ENCODE measurements around the gene RAD23B.
A peak's percentile ranks its signal among the peaks of the same experiment; 100 is the strongest.
"Not testable (repeated sequence)": the region's sequence is repeated elsewhere in the genome, so short reads cannot be mapped to it uniquely, and the experiment has no call there.

Gene RAD23B

DNA sequence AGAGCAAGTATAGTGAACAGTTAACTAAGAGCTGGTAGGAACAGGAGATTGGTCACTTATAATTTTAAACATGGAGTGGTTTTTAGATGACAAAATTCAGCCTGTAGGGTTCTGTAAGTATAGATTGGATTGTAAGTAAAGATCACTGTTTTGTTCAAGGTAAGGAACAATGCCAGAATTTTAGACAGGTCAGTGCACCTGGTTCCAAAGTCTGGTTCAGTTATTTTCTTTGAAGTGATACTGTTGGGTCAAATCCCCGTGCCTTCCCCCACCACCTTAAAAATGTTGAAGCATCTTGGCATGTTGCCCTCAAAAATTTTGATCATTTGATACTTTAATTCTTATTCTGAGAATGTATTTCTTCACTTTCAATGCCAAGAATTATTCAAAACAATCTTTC lies 12.9 kb downstream of the RAD23B start:
- TF ChIP-seq, protein P1, sequence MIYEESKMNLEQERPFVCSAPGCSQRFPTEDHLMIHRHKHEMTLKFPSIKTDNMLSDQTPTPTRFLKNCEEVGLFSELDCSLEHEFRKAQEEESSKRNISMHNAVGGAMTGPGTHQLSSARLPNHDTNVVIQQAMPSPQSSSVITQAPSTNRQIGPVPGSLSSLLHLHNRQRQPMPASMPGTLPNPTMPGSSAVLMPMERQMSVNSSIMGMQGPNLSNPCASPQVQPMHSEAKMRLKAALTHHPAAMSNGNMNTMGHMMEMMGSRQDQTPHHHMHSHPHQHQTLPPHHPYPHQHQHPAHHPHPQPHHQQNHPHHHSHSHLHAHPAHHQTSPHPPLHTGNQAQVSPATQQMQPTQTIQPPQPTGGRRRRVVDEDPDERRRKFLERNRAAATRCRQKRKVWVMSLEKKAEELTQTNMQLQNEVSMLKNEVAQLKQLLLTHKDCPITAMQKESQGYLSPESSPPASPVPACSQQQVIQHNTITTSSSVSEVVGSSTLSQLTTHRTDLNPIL (CRISPR knock-in tag; IDR thresholded peaks at IDR 0.05; ENCODE audit: low read depth) = no peak
- TF ChIP-seq PPARA (CRISPR knock-in tag; IDR thresholded peaks at IDR 0.05; ENCODE audit: borderline replicate concordance) = no peak
- TF ChIP-seq TCF4 (CRISPR knock-in tag; IDR thresholded peaks at IDR 0.05; ENCODE audit: borderline replicate concordance) = no peak
- no peak for TF ChIP-seq ISL1 (CRISPR knock-in tag; IDR thresholded peaks at IDR 0.05)
- ATAC-seq = peak; percentile 53

DNA sequence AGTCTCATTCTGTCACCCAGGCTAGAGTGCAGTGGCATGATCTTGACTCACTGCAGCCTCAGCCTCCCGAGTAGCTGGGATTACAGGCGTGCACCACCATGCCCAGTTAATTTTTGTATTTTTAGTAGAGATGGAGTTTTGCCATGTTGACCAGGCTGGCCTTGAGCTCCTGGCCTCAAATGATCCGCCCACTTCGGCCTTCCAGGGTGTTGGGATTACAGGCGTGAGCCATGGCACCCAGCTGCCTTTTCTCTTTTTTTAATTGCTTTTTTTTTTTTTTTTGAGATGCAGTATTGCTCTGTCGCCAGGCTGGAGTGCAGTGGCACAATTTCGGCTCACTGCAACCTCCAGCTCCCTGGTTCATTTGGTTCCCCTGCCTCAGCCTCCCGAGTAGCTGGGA lies 13.5 kb downstream of the RAD23B start:
- not testable (repeated sequence) for ATAC-seq

- TF ChIP-seq, protein P1 (CRISPR knock-in tag; IDR thresholded peaks at IDR 0.05; ENCODE audit: low read depth) = no peak
- TF ChIP-seq OSR1 (CRISPR knock-in tag; IDR thresholded peaks at IDR 0.05) (no peak), ZNF70 (CRISPR knock-in tag; IDR thresholded peaks at IDR 0.05) (no peak), PPARA (CRISPR knock-in tag; IDR thresholded peaks at IDR 0.05; ENCODE audit: borderline replicate concordance) (no peak), POU6F1 (CRISPR knock-in tag; IDR thresholded peaks at IDR 0.05; ENCODE audit: borderline replicate concordance, low read depth) (no peak), ISL1 (CRISPR knock-in tag; IDR thresholded peaks at IDR 0.05) (no peak)
- no peak; the same call in 1 of the 3 replicates for ATAC-seq
Observed at GRCh38 chr9:107299437-107299836, 16.4 kb downstream of the RAD23B start.

DNA sequence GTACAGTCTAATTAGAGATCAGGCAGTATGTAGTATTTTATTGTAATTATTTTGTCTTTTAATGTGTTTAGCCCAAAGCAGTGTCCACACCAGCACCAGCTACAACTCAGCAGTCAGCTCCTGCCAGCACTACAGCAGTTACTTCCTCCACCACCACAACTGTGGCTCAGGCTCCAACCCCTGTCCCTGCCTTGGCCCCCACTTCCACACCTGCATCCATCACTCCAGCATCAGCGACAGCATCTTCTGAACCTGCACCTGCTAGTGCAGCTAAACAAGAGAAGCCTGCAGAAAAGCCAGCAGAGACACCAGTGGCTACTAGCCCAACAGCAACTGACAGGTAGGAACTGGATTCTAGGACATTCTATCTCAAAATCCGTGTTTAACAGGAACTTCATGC lies 23.2 kb downstream of the RAD23B start:
- no peak for ATAC-seq
- TF ChIP-seq ZNF565 (CRISPR knock-in tag; conservative IDR thresholded peaks at IDR 0.05; ENCODE audit: low read depth) (no peak), ARNTL (CRISPR knock-in tag; IDR thresholded peaks at IDR 0.05; ENCODE audit: borderline replicate concordance, low read depth) (no peak), TOX (CRISPR knock-in tag; IDR thresholded peaks at IDR 0.05; ENCODE audit: borderline replicate concordance) (no peak), ZFP3 (CRISPR knock-in tag; IDR thresholded peaks at IDR 0.05) (no peak), ISL1 (CRISPR knock-in tag; IDR thresholded peaks at IDR 0.05) (no peak), ZFP30 (CRISPR knock-in tag; IDR thresholded peaks at IDR 0.05) (no peak), SNAI2 (CRISPR knock-in tag; IDR thresholded peaks at IDR 0.05) (no peak), PPARA (CRISPR knock-in tag; IDR thresholded peaks at IDR 0.05; ENCODE audit: borderline replicate concordance) (no peak)
- TF ChIP-seq, protein P2, sequence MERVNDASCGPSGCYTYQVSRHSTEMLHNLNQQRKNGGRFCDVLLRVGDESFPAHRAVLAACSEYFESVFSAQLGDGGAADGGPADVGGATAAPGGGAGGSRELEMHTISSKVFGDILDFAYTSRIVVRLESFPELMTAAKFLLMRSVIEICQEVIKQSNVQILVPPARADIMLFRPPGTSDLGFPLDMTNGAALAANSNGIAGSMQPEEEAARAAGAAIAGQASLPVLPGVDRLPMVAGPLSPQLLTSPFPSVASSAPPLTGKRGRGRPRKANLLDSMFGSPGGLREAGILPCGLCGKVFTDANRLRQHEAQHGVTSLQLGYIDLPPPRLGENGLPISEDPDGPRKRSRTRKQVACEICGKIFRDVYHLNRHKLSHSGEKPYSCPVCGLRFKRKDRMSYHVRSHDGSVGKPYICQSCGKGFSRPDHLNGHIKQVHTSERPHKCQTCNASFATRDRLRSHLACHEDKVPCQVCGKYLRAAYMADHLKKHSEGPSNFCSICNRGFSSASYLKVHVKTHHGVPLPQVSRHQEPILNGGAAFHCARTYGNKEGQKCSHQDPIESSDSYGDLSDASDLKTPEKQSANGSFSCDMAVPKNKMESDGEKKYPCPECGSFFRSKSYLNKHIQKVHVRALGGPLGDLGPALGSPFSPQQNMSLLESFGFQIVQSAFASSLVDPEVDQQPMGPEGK (CRISPR knock-in tag; IDR thresholded peaks at IDR 0.05; ENCODE audit: borderline replicate concordance) = no peak

- TF ChIP-seq ZNF8 (CRISPR knock-in tag; IDR thresholded peaks at IDR 0.05) = no peak
- no peak for TF ChIP-seq TSHZ2 (CRISPR knock-in tag; IDR thresholded peaks at IDR 0.05)
- no peak for TF ChIP-seq BACH2 (CRISPR knock-in tag; IDR thresholded peaks at IDR 0.05; ENCODE audit: borderline replicate concordance)
- no peak for TF ChIP-seq POU6F1 (CRISPR knock-in tag; IDR thresholded peaks at IDR 0.05; ENCODE audit: borderline replicate concordance, low read depth)
- no peak for TF ChIP-seq CSRNP3 (CRISPR knock-in tag; IDR thresholded peaks at IDR 0.05)
- no peak for TF ChIP-seq OSR1 (CRISPR knock-in tag; IDR thresholded peaks at IDR 0.05)
- no peak; the same call in 2 of the 3 replicates for ATAC-seq
Observed at GRCh38 chr9:107307331-107307730, 24.3 kb downstream of the RAD23B start.
